SU-DHL-6 (cell line): ENCODE measurements around the gene NDRG4.

Experiments used
- H2AFZ ChIP-seq: fragments of 200-600 bp; sonication (generic); 2 replicates; pipeline ENCODE4 v1.6.1; 2014; ENCODE audit warnings: low read depth, mild to moderate bottlenecking, moderate library complexity, mixed read lengths, antibody characterized with exemption, low read length; ENCODE audit not compliant: severe bottlenecking
- H3F3A ChIP-seq: fragments of 200-600 bp; shearing (Covaris generic); 2 replicates; pipeline ENCODE4 v1.6.0; 2016; ENCODE audit warnings: antibody characterized with exemption, mild to moderate bottlenecking; ENCODE audit not compliant: insufficient read depth
- H3K27ac ChIP-seq: fragments of 200-600 bp; sonication (generic); 2 replicates; pipeline ENCODE4 v1.5.1; 2016; ENCODE audit warnings: low read depth, mild to moderate bottlenecking, low read length, moderate library complexity, mixed read lengths
- H3K27me3 ChIP-seq: fragments of 200-600 bp; sonication (generic), shearing (Covaris generic); 2 replicates; pipeline ENCODE4 v1.6.0; 2014; ENCODE audit warnings: mild to moderate bottlenecking, low read length
- H3K36me3 ChIP-seq: fragments of 200-600 bp; sonication (generic); 2 replicates; pipeline ENCODE4 v1.6.1; 2014; ENCODE audit warnings: mild to moderate bottlenecking, low read length, mixed read lengths
- H3K4me2 ChIP-seq: fragments of 300-600, 200-600 bp; shearing (Covaris generic), sonication (generic); 2 replicates; pipeline ENCODE4 v1.6.0; 2014; ENCODE audit warnings: low read length, low read depth, mild to moderate bottlenecking; ENCODE audit not compliant: poor library complexity, severe bottlenecking
- H3K4me3 ChIP-seq: fragments of 200-600 bp; sonication (generic); 2 replicates; pipeline ENCODE4 v1.5.1; 2014; ENCODE audit warnings: antibody characterized with exemption, low read length, mild to moderate bottlenecking, mixed read lengths; ENCODE audit not compliant: insufficient read depth, poor library complexity, severe bottlenecking
- H3K79me2 ChIP-seq: fragments of 200-600 bp; sonication (generic); 2 replicates; pipeline ENCODE4 v1.6.1; 2014; ENCODE audit warnings: mild to moderate bottlenecking, low read length, moderate library complexity; ENCODE audit not compliant: insufficient read depth
- H3K9ac ChIP-seq: fragments of 200-600 bp; sonication (generic); 2 replicates; pipeline ENCODE4 v1.7.0; 2014; ENCODE audit warnings: mild to moderate bottlenecking, low read length
- H3K9me2 ChIP-seq: fragments of 200-600 bp; sonication (generic); replicated peaks from 2 replicates; pipeline ENCODE4 v1.6.1; 2014; ENCODE audit warnings: low read length; ENCODE audit not compliant: insufficient read depth
- H3K9me3 ChIP-seq: fragments of 200-600 bp; sonication (generic); 2 replicates; pipeline ENCODE4 v1.6.1; 2014; ENCODE audit warnings: low read length, mixed read lengths; ENCODE audit not compliant: insufficient read depth
- H4K20me1 ChIP-seq: fragments of 200-600 bp; sonication (generic); 2 replicates; pipeline ENCODE4 v1.6.1; 2014; ENCODE audit warnings: low read depth, mild to moderate bottlenecking, antibody characterized with exemption, low read length, moderate library complexity, mixed read lengths
- CTCF ChIP-seq: fragments of 200-600 bp; sonication (generic); IDR thresholded peaks from one replicate; pipeline ENCODE4 v1.5.1; 2017; ENCODE audit warnings: antibody characterized with exemption, mild to moderate bottlenecking, low read length, moderate library complexity; ENCODE audit not compliant: insufficient read depth, poor library complexity, severe bottlenecking
- EZH2phosphoT487 ChIP-seq: fragments of 200-600 bp; sonication (generic), shearing (Covaris generic); conservative IDR thresholded peaks from 2 replicates; pipeline ENCODE4 v1.6.1; 2018; ENCODE audit warnings: mild to moderate bottlenecking, antibody characterized with exemption, low read length, moderate library complexity, mixed read lengths

Gene NDRG4

GRCh38 chr16:58451945-58452401, 48.0 kb upstream of the NDRG4 start:
- Histone ChIP-seq H4K20me1 (no peaks in the 10 kb centered on the region; the same call in 1 of the 2 replicates), H3K9ac (no peak overlapping the region), H3K9me3 (no peaks in the 10 kb centered on the region), H3K4me2 (no peak overlapping the region), H3K36me3 (peaks cover 14% of the 10 kb centered on the region; the same call in 1 of the 2 replicates), H2AFZ (no peak overlapping the region), H3F3A (no peaks in the 10 kb centered on the region), H3K27ac (no peak overlapping the region), H3K27me3 (no peaks in the 10 kb centered on the region), H3K9me2 (no peaks in the 10 kb centered on the region), H3K79me2 (no peaks in the 10 kb centered on the region), H3K4me3 (no peak overlapping the region)
- TF ChIP-seq EZH2phosphoT487 (no peak), CTCF (no peak)

- Histone ChIP-seq H3K9me2 (no peaks in the 10 kb centered on the region), H3K36me3 (peaks cover 9% of the 10 kb centered on the region; the same call in 1 of the 2 replicates), H3K9ac (no peak overlapping the region), H3K27ac (no peak overlapping the region), H3K9me3 (no peaks in the 10 kb centered on the region), H3K4me2 (no peak overlapping the region), H3F3A (no peaks in the 10 kb centered on the region), H4K20me1 (no peaks in the 10 kb centered on the region; the same call in 1 of the 2 replicates), H3K27me3 (no peaks in the 10 kb centered on the region), H3K79me2 (no peaks in the 10 kb centered on the region), H3K4me3 (no peak overlapping the region), H2AFZ (no peak overlapping the region)
- TF ChIP-seq EZH2phosphoT487 (no peak), CTCF (no peak)
Measured at GRCh38 chr16:58452640-58453039, 47.3 kb upstream of the NDRG4 start.

GRCh38 chr16:58454178-58454577, 45.8 kb upstream of the NDRG4 start:
- Histone ChIP-seq H3K36me3 (peaks cover under 1% of the 10 kb centered on the region; the same call in 1 of the 2 replicates), H3K4me2 (no peak overlapping the region), H3K79me2 (no peaks in the 10 kb centered on the region), H3F3A (no peaks in the 10 kb centered on the region), H2AFZ (no peak overlapping the region), H3K9me3 (no peaks in the 10 kb centered on the region), H3K9me2 (no peaks in the 10 kb centered on the region), H3K4me3 (no peak overlapping the region), H3K9ac (no peak overlapping the region), H4K20me1 (no peaks in the 10 kb centered on the region; the same call in 1 of the 2 replicates), H3K27me3 (no peaks in the 10 kb centered on the region), H3K27ac (no peak overlapping the region)
- TF ChIP-seq CTCF, result no peak
- no peak for TF ChIP-seq EZH2phosphoT487
